Iris pigment epithelial cell (primary cell): Measurements from ENCODE around the gene D2HGDH.
"Not testable (repeated sequence)": the region's sequence is repeated elsewhere in the genome, so short reads cannot be mapped to it uniquely, and the experiment has no call there.

Experiments
- DNase-seq: peaks from one replicate; pipeline ENCODE4 v3.0.0-alpha.2; 2011; ENCODE audit warnings: low read depth

Gene D2HGDH

GRCh38 chr2:241724975-241725870, 9.2 kb upstream of the D2HGDH start:
- no peak for DNase-seq

DNA sequence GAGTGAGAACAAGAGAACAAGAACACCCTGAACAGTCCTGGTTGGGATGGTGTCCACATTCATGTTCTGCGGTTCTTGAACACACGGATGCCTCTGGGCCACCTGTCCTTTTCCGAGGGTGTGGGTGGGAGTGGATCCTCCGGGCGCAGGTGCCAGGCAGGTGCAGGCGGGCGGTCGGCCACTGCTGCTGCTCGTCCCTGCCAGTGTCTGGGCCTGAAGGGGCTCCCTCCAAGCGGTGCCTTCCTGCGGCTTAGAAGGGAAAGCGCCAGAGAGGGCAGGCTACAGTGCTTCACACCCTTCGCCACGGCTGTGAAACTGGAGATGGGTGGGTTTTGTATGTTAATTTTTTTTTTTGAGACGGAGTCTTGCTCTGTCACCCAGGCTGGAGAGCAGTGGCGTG, 8.0 kb upstream of the D2HGDH start:
- DNase-seq = no peak

DNA sequence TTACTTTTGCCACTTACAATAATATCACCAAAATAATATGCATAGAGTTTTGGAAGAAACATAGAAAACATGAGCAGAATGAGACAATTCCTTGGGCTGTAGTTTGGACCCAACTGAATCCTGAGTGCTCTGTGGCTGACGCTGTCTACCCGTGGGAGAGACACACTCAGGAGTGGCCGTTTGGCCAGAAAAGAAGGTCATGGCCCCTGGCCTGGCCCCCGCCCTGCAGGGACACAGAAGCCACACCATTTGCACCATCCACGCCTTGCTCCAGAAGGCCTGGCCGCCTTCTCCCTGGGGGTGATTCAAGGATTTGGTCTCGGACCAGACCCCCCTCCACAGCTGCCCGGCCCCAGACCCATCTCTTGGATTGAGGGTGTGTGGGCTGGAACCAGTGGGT, 6.4 kb upstream of the D2HGDH start:
- DNase-seq = no peak

DNA sequence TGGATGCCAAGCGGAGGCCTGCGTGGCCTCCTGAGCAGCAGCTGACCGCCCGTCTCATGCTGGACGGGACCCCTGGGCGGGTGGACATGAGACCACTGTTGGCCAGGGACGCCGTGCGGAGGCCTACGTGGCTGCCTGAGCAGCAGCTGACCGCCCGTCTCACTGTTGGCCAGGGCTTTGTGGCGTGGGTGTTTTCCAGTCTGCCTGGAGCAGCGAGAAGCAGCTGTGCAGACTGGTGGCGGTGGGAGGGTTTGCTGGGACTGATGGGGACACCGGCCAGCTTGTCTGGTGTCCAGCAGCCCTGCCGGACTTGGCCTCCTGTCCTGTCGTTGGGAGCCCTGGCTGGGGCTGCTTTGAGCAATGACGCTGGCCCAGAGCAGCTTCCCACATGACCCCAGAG, 5.8 kb upstream of the D2HGDH start:
- DNase-seq = no peak

DNA sequence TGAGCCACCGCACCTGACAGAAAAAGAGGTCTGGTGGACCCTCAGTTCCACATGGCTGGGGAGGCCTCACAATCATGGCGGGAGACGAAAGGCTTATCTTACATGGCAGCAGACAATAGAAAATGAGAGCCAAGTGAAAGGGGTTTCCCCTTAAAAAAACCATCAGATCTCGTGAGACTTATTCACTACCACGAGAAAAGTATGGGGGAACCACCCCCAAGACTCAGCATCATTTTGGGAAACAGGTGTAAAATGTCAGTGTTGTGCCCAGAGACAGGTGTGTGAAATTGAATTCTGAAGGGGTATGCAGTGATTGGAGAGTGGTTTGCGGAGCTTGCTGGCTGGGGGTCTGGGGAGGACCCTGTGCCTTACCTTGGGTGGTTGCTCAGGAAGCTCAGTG, 4.6 kb upstream of the D2HGDH start:
- DNase-seq = no peak

- no peak for DNase-seq
Measured at GRCh38 chr2:241730671-241731293, 3.6 kb upstream of the D2HGDH start.

GRCh38 chr2:241732513-241733186, 1.8 kb upstream of the D2HGDH start:
- DNase-seq = peak; percentile 9

GRCh38 chr2:241733391-241734207, 831 bp upstream of the D2HGDH start:
- DNase-seq = no peak

GRCh38 chr2:241734208-241734466, 293 bp upstream of the D2HGDH start:
- no peak for DNase-seq

DNA sequence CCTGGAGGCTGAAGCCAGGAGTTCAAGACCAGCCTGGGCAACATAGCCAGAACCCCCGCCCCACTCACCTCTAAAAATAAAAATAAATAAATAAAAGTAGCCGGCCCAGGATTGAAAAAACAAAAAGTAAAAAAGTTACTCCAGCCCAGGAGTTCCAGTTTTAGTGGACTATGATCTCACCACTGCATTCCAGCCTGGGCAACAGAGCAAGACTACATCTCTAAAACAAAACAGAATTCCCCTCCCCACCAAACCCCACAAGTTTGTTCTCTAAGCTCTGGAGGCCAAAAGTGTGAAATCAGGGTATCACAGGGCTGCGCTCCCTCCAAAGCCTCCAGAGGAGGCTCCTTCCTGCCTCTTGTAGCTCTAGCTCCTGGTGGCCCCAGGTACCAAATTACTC, 1.7 kb downstream of the D2HGDH start:
- no peak for DNase-seq

DNA sequence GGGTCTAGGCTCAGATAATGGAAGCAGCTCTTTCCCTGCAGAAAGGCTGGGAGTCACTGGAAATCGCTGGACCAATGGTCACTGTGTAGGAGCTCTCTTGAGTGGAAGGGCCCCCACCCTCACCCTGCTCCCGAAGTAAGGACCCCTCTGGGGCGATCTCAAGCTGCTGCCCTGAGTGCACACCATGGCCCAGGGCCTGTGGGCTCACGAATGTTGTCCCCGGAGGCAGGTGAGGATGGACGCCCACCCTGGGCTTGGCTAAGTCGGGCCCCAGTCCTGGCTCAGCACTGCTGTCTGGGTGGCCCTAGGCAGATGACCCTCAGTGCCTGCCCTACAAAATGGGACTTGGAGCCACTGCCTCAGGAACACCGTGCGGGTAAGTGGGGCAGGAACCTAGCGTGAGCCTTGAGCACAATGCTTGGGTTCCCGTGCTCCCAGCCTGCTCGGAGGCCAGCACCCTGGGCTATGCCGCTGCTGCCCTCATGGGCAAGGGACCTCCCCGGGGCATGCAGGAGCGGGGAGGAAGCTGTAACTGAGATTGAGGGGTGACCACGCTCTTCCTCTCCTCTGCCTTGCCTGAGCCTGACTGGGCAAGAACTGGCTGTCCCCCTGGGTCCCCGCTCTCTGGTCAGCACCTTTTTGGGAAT, 3.7 kb downstream of the D2HGDH start:
- no peak for DNase-seq

DNA sequence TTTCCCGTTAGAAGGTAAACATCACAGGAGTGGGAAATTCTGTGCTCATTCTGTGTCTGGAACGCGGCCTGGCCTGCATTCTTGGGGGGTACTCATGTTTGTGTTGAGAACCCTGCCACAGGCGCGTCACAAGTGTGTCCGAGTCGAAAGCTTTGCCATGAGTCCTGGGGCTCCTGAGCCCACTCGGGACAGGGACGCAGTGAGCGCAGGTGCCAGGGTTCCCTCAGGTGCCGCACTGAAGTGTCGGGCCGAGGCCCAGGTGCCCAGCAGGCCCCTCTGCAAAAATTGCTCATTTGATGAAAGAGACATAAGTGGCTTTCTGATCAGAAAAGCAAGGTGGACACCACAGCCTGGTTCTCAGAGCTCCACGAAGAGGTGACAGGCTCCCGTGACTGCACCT, 4.7 kb downstream of the D2HGDH start:
- no peak for DNase-seq

DNA sequence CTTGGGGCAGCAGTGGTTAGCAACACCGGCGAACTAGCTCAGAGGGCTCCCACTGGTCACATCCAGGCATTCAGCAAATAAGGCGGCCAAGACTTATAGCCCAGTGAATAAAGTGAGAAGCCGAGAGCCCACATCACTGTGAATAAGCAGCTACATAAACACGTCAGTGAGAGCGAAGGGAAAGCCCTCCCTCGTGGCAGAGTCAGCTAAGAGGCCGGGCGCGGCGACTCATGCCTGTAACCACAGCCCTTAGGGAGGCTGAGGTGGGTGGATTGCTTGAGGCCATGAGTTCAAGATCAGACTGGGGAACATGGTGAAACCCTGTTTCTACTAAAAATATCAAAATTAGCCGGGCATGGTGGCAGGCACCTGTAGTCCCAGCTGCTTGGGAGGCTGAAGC, 5.2 kb downstream of the D2HGDH start:
- peak; percentile 65 for DNase-seq

DNA sequence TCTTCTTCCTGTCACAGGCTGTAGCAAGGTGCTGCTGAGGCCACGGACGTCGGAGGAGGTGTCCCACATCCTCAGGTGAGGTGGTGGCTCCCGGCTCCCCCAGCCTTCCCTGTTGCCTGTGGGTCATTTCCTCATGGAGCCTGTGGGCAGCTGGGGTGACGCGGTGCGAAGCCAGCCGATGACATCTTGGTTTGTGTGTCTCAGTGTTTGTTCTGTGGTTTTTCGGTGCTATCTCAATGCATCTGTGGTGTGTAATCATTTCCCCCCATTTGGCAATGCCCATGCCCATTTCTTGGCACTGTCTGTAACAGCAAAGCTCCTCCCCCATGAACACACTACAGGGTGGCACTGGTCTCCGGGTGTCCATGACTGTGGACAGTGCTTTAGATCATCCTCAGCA, 6.6 kb downstream of the D2HGDH start:
- DNase-seq = no peak

GRCh38 chr2:241742320-241742939, 8.0 kb downstream of the D2HGDH start:
- DNase-seq = no peak

GRCh38 chr2:241743008-241743407, 8.6 kb downstream of the D2HGDH start:
- DNase-seq = not testable (repeated sequence)

GRCh38 chr2:241743620-241744019, 9.2 kb downstream of the D2HGDH start:
- no peak for DNase-seq

- no peak for DNase-seq
Measured at GRCh38 chr2:241744028-241744754, 9.8 kb downstream of the D2HGDH start.

DNA sequence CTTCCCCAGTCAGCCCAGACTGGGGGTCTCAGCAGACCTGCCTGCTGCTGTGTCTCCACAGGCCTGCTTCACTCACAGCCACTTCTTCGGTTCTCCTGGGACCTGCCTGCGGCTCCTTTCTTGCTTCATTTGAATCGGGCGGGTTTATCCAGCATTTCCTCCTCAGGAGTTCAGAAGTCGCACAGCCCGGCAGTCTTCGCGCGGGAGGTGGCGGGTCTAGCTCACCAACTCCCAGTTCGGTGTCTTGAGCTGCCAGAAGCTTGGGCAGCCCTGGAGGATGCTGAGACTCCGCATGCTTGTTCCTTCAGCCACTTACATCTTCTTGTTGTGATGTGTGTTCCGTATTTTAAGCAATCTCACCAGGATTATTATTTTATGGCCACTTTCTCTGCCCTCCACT, 10.8 kb downstream of the D2HGDH start:
- DNase-seq = no peak

- DNase-seq = no peak
Measured at GRCh38 chr2:241746084-241746483, 11.7 kb downstream of the D2HGDH start.
